HEK293 (cell line): ENCODE measurements around the gene ARID5A.

ENCODE experiments used
- CTCF ChIA-PET: fragments of 350-600 bp; formaldehyde crosslinking; extraction: SDS; loops from one replicate; lab custom pipeline; 2021; ENCODE audit warnings: antibody characterized with exemption; lab: Yijun Ruan, JAX
- POLR2A ChIA-PET: fragments of 300-600 bp; formaldehyde crosslinking; extraction: SDS; loops from one replicate; lab custom pipeline; 2020; ENCODE audit warnings: antibody characterized with exemption, inconsistent platforms; lab: Yijun Ruan, JAX
- H3K27ac ChIP-seq: fragments of 200-500 bp; sonication (Bioruptor generic); 2 replicates; pipeline ENCODE4 v1.5.1; 2014; ENCODE audit warnings: low read depth, low read length, control low read depth, inconsistent platforms; ENCODE audit errors: extremely low read depth
- H3K36me3 ChIP-seq, 2 experiments: fragments of 200-500 bp in 1 of 2; sonication (Bioruptor generic) in 1 of 2; 1 replicate in 1 of 2; 2 replicates in 1 of 2; pipeline ENCODE4 v1.5.1; 2014 to 2017; ENCODE audit warnings: inconsistent platforms in 2 of 2, low read length in 2 of 2; ENCODE audit not compliant: control insufficient read depth in 2 of 2, insufficient read depth in 1 of 2
- H3K4me1 ChIP-seq: fragments of 200-500 bp; sonication (Bioruptor generic); 2 replicates; pipeline ENCODE4 v1.5.1; 2014; ENCODE audit warnings: mild to moderate bottlenecking, low read length, inconsistent platforms; ENCODE audit not compliant: control insufficient read depth, insufficient read depth
- H3K4me3 ChIP-seq: 2 replicates; pipeline ENCODE4 v1.5.1; 2011; ENCODE audit warnings: low read depth, mild to moderate bottlenecking, control low read depth, low read length, moderate library complexity
- H3K9me3 ChIP-seq: fragments of 200-500 bp; sonication (Bioruptor generic); 2 replicates; pipeline ENCODE4 v1.5.1; 2014; ENCODE audit warnings: low read depth, low read length, inconsistent platforms; ENCODE audit not compliant: control insufficient read depth, insufficient read depth
- IKZF3 ChIP-seq: fragments of 450-650 bp; IDR thresholded peaks from 2 replicates; pipeline ENCODE4 v1.5.0; 2018; ENCODE audit warnings: missing biosample characterization, mild to moderate bottlenecking, missing genetic modification characterization, moderate library complexity
- ZNF132 ChIP-seq: fragments of 450-650 bp; formaldehyde crosslinking; IDR thresholded peaks from 2 replicates; pipeline ENCODE4 v1.5.1; 2017; ENCODE audit warnings: missing biosample characterization, missing genetic modification characterization, borderline replicate concordance
- ZNF184 ChIP-seq: fragments of 450-650 bp; IDR thresholded peaks from 2 replicates; pipeline ENCODE4 v1.5.1; 2018; ENCODE audit warnings: missing biosample characterization, mild to moderate bottlenecking, missing genetic modification characterization
- ZNF2 ChIP-seq: fragments of 450-650 bp; formaldehyde crosslinking; IDR thresholded peaks from 2 replicates; pipeline ENCODE4 v1.5.1; 2016; ENCODE audit warnings: missing biosample characterization, missing genetic modification characterization
- ZNF248 ChIP-seq: fragments of 450-650 bp; formaldehyde crosslinking; IDR thresholded peaks from 2 replicates; pipeline ENCODE4 v1.5.1; 2017; ENCODE audit warnings: missing biosample characterization, missing genetic modification characterization
- ZNF366 ChIP-seq: fragments of 450-650 bp; formaldehyde crosslinking; conservative IDR thresholded peaks from 2 replicates; pipeline ENCODE4 v1.5.1; 2016; ENCODE audit warnings: missing biosample characterization, missing genetic modification characterization
- ZNF37A ChIP-seq: fragments of 450-650 bp; IDR thresholded peaks from 2 replicates; pipeline ENCODE4 v1.5.1; 2018; ENCODE audit warnings: missing biosample characterization, missing genetic modification characterization
- ZNF426 ChIP-seq: fragments of 450-650 bp; formaldehyde crosslinking; IDR thresholded peaks from 2 replicates; pipeline ENCODE4 v1.5.1; 2017; ENCODE audit warnings: missing biosample characterization, missing genetic modification characterization, mild to moderate bottlenecking, inconsistent platforms, moderate library complexity
- ZNF514 ChIP-seq: fragments of 450-650 bp; formaldehyde crosslinking; IDR thresholded peaks from 2 replicates; pipeline ENCODE4 v1.5.1; 2016; ENCODE audit warnings: missing biosample characterization, missing genetic modification characterization
- ZNF596 ChIP-seq: fragments of 450-650 bp; IDR thresholded peaks from 2 replicates; pipeline ENCODE4 v1.5.0; 2018; ENCODE audit warnings: missing biosample characterization, mild to moderate bottlenecking, missing genetic modification characterization, moderate library complexity
- ZNF626 ChIP-seq: fragments of 450-650 bp; sonication (Bioruptor Pico); formaldehyde crosslinking; IDR thresholded peaks from 2 replicates; pipeline ENCODE4 v1.5.1; 2018; ENCODE audit warnings: missing biosample characterization, missing genetic modification characterization, inconsistent platforms
- ZNF677 ChIP-seq: fragments of 450-650 bp; IDR thresholded peaks from 2 replicates; pipeline ENCODE4 v1.5.0; 2018; ENCODE audit warnings: missing biosample characterization, mild to moderate bottlenecking, missing genetic modification characterization, moderate library complexity
- ZNF830 ChIP-seq: fragments of 450-650 bp; IDR thresholded peaks from 2 replicates; pipeline ENCODE4 v1.5.0; 2018; ENCODE audit warnings: missing biosample characterization, missing genetic modification characterization, low read depth, mild to moderate bottlenecking, moderate library complexity
- ZNF837 ChIP-seq: fragments of 450-650 bp; formaldehyde crosslinking; IDR thresholded peaks from 2 replicates; pipeline ENCODE4 v1.5.1; 2016; ENCODE audit warnings: missing biosample characterization, missing genetic modification characterization
- TF ChIP-seq, protein P1 (sequence below): fragments of 450-650 bp; formaldehyde crosslinking; IDR thresholded peaks from 2 replicates; pipeline ENCODE4 v1.5.0; 2017; ENCODE audit warnings: missing biosample characterization, missing genetic modification characterization, borderline replicate concordance
- TF ChIP-seq, protein P2 (sequence below): fragments of 450-650 bp; formaldehyde crosslinking; IDR thresholded peaks from 2 replicates; pipeline ENCODE4 v1.5.1; 2017; ENCODE audit warnings: missing biosample characterization, missing genetic modification characterization
- TF ChIP-seq, protein P3 (sequence below): fragments of 450-650 bp; formaldehyde crosslinking; IDR thresholded peaks from 2 replicates; pipeline ENCODE4 v1.5.1; 2016; ENCODE audit warnings: missing biosample characterization, missing genetic modification characterization
- TF ChIP-seq, protein P4 (sequence below): fragments of 450-650 bp; IDR thresholded peaks from 2 replicates; pipeline ENCODE4 v1.5.1; 2018; ENCODE audit warnings: missing biosample characterization, missing genetic modification characterization

The ARID5A gene

DNA sequence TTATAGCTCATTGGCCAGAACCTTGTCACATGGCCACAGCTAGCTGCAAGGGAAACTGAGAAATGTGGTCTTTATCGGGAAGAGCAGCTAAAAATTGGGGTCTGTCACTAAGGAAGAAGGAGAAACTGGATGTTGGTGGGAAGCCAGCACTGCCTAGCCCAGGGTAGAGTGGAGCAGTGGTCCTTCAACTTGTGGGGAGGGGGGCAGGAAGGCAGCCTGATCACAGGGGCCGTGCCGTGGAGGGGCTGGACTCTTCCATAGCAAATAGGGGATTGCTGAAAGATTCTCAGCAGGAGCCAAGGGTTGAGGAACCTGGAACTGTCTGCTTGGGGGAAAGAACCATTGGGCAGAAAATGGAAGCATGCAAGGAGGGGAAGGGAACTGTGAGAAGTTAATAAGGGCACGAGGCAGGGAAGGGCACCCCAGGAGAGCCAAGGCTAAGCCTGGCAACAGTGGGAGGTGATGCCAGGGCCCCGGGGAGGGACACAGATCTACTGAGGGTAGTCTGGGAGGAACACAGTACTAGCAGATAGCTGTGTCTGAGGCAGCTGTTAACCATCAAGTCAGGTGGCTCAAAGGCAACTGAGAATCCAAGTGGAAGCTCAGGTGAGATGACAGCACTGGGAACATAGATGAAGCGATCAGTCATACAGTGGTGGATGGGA is 25.5 kb upstream of the ARID5A start:
- H3K4me1 ChIP-seq: no peaks in the 10 kb centered on the region
- no peak for TF ChIP-seq ZNF596 (tag by site-specific recombination)
- TF ChIP-seq ZNF248 (tag by site-specific recombination): no peak
- TF ChIP-seq ZNF37A: no peak
- TF ChIP-seq, protein P1, sequence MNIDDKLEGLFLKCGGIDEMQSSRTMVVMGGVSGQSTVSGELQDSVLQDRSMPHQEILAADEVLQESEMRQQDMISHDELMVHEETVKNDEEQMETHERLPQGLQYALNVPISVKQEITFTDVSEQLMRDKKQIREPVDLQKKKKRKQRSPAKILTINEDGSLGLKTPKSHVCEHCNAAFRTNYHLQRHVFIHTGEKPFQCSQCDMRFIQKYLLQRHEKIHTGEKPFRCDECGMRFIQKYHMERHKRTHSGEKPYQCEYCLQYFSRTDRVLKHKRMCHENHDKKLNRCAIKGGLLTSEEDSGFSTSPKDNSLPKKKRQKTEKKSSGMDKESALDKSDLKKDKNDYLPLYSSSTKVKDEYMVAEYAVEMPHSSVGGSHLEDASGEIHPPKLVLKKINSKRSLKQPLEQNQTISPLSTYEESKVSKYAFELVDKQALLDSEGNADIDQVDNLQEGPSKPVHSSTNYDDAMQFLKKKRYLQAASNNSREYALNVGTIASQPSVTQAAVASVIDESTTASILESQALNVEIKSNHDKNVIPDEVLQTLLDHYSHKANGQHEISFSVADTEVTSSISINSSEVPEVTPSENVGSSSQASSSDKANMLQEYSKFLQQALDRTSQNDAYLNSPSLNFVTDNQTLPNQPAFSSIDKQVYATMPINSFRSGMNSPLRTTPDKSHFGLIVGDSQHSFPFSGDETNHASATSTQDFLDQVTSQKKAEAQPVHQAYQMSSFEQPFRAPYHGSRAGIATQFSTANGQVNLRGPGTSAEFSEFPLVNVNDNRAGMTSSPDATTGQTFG: no peak
- no peak for TF ChIP-seq ZNF837 (tag by site-specific recombination)
- TF ChIP-seq, all 188 proteins: peak for 0
- POLR2A ChIA-PET: no interaction called here
- Histone ChIP-seq H3K4me3 (no peak overlapping the region), H3K36me3 (no peaks in the 10 kb centered on the region), H3K9me3 (no peaks in the 10 kb centered on the region), H3K27ac (no peak overlapping the region)
- CTCF ChIA-PET: interaction anchor here (0.6 to 7.1 kb wide), 16 partner anchors 10 to 519 kb away, joined by 3 to 113 read pairs (median 4); no protein-coding TSS in a partner anchor

DNA sequence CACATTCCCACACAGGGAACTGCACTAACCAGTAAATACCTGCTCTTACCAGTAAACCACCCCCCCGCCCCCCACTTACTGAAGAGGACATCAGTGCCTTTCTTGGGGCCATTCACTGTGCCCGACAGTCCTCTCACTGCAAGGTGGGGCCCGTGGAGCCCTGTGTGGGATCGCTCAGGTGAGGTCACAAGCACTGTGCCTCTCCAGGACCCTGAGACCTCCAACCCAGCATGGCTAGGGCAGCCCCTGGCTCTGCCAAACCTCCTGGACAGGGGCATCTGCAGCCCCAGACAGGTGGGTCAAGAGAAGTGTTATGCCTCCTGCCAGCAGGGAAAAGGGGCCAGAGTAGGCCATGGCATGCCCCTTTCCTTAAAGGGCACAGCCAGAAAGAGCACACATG is 24.7 kb upstream of the ARID5A start:
- no peak overlapping the region for H3K27ac ChIP-seq
- no peak overlapping the region for H3K4me3 ChIP-seq
- CTCF ChIA-PET: interaction anchor here (0.6 to 7.1 kb wide), 5 partner anchors 16 to 519 kb away, joined by 3 to 113 read pairs (median 4); no protein-coding TSS in a partner anchor
- no peak for TF ChIP-seq ZNF677 (tag by site-specific recombination)
- no peak for TF ChIP-seq ZNF837 (tag by site-specific recombination)
- TF ChIP-seq ZNF2 (tag by site-specific recombination): no peak
- no peaks in the 10 kb centered on the region for H3K4me1 ChIP-seq
- POLR2A ChIA-PET: no interaction called here
- H3K36me3 ChIP-seq: no peaks in the 10 kb centered on the region
- H3K9me3 ChIP-seq: no peaks in the 10 kb centered on the region

DNA sequence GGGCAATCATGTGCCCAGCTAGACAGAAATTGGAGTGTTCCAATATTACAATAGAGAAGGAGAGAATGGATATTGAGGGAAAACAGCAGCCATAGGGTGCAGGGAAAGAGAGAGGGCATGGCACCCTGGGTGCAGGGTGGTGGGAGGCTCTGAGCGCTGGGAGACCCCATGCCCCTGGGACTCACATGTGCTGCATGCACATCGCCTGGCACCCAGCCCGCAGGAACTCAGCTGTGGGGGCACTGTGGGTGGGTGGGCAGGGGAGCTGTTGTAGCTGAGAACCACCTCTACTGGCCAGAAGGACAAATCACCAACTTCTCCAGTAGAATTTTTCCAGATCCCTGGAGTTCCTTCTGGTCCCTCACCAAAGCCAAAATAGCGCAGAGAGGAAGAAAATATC is 24.2 kb upstream of the ARID5A start:
- no peaks in the 10 kb centered on the region for H3K9me3 ChIP-seq
- no peak overlapping the region for H3K27ac ChIP-seq
- H3K4me3 ChIP-seq: no peak overlapping the region
- CTCF ChIA-PET: interaction anchor here (0.6 to 7.1 kb wide), 4 partner anchors 21 to 249 kb away, joined by 3 to 113 read pairs (median 5); no protein-coding TSS in a partner anchor
- POLR2A ChIA-PET: no interaction called here
- H3K4me1 ChIP-seq: no peaks in the 10 kb centered on the region
- H3K36me3 ChIP-seq: no peaks in the 10 kb centered on the region
- TF ChIP-seq ZNF426 (tag by site-specific recombination) (no peak), IKZF3 (tag by site-specific recombination) (no peak), ZNF132 (tag by site-specific recombination) (no peak), ZNF366 (no peak), ZNF514 (no peak), ZNF626 (tag by site-specific recombination) (no peak), ZNF837 (tag by site-specific recombination) (no peak), ZNF830 (tag by site-specific recombination) (no peak), ZNF184 (tag by site-specific recombination) (no peak)
- TF ChIP-seq, protein P2, sequence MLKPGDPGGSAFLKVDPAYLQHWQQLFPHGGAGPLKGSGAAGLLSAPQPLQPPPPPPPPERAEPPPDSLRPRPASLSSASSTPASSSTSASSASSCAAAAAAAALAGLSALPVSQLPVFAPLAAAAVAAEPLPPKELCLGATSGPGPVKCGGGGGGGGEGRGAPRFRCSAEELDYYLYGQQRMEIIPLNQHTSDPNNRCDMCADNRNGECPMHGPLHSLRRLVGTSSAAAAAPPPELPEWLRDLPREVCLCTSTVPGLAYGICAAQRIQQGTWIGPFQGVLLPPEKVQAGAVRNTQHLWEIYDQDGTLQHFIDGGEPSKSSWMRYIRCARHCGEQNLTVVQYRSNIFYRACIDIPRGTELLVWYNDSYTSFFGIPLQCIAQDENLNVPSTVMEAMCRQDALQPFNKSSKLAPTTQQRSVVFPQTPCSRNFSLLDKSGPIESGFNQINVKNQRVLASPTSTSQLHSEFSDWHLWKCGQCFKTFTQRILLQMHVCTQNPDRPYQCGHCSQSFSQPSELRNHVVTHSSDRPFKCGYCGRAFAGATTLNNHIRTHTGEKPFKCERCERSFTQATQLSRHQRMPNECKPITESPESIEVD (tag by site-specific recombination): no peak
- TF ChIP-seq, protein P3, sequence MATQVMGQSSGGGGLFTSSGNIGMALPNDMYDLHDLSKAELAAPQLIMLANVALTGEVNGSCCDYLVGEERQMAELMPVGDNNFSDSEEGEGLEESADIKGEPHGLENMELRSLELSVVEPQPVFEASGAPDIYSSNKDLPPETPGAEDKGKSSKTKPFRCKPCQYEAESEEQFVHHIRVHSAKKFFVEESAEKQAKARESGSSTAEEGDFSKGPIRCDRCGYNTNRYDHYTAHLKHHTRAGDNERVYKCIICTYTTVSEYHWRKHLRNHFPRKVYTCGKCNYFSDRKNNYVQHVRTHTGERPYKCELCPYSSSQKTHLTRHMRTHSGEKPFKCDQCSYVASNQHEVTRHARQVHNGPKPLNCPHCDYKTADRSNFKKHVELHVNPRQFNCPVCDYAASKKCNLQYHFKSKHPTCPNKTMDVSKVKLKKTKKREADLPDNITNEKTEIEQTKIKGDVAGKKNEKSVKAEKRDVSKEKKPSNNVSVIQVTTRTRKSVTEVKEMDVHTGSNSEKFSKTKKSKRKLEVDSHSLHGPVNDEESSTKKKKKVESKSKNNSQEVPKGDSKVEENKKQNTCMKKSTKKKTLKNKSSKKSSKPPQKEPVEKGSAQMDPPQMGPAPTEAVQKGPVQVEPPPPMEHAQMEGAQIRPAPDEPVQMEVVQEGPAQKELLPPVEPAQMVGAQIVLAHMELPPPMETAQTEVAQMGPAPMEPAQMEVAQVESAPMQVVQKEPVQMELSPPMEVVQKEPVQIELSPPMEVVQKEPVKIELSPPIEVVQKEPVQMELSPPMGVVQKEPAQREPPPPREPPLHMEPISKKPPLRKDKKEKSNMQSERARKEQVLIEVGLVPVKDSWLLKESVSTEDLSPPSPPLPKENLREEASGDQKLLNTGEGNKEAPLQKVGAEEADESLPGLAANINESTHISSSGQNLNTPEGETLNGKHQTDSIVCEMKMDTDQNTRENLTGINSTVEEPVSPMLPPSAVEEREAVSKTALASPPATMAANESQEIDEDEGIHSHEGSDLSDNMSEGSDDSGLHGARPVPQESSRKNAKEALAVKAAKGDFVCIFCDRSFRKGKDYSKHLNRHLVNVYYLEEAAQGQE (tag by site-specific recombination): no peak
- TF ChIP-seq, protein P1: no peak
- TF ChIP-seq, protein P4, sequence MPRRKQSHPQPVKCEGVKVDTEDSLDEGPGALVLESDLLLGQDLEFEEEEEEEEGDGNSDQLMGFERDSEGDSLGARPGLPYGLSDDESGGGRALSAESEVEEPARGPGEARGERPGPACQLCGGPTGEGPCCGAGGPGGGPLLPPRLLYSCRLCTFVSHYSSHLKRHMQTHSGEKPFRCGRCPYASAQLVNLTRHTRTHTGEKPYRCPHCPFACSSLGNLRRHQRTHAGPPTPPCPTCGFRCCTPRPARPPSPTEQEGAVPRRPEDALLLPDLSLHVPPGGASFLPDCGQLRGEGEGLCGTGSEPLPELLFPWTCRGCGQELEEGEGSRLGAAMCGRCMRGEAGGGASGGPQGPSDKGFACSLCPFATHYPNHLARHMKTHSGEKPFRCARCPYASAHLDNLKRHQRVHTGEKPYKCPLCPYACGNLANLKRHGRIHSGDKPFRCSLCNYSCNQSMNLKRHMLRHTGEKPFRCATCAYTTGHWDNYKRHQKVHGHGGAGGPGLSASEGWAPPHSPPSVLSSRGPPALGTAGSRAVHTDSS (tag by site-specific recombination): no peak
